Heart right ventricle (tissue), 16 donors: ENCODE data around the gene ACR. TPM values are rescaled to one million over a fixed set of nuclear protein-coding genes. Genes with fewer than 3 reads are reported as not detected.

Source experiments
- ATAC-seq, 8 donors: fragments of 200-7000 bp; cut with Tn5 transposase; one replicate each; pipeline ENCODE4 v1.9.1; 2020; ENCODE audit warnings: mild to moderate bottlenecking in 8 of 8, moderate library complexity in 8 of 8, moderate number of reproducible peaks in 1 of 8
- DNase-seq, 2 donors: peaks; one replicate each; pipeline ENCODE4 v3.0.0-alpha.2; 2020
- H3K27ac ChIP-seq, 10 donors: fragments of 200-600 bp; sonication (generic) in 2 of 10; one replicate each; pipeline versions ENCODE4 v1.5.0 to v1.8.0; 2020 to 2022; ENCODE audit warnings: mild to moderate bottlenecking in 3 of 10
- H3K27me3 ChIP-seq, 7 donors: fragments of 200-600 bp; one replicate each; pipeline ENCODE4 v1.8.0; 2021 to 2022; ENCODE audit warnings: mild to moderate bottlenecking in 2 of 7
- H3K36me3 ChIP-seq, 9 donors: fragments of 200-600 bp; sonication (generic) in 1 of 9; one replicate each; pipeline versions ENCODE4 v1.5.0 to v1.8.0; 2020 to 2022; ENCODE audit warnings: mild to moderate bottlenecking in 2 of 9
- H3K4me1 ChIP-seq, 9 donors: fragments of 200-600 bp; sonication (generic) in 1 of 9; one replicate each; pipeline versions ENCODE4 v1.5.0 to v1.8.0; 2020 to 2022; ENCODE audit warnings: mild to moderate bottlenecking in 4 of 9
- H3K4me3 ChIP-seq, 10 donors: fragments of 200-600 bp; sonication (generic) in 2 of 10; one replicate each; pipeline versions ENCODE4 v1.5.0 to v1.8.0; 2020 to 2022; ENCODE audit warnings: mild to moderate bottlenecking in 7 of 10, moderate library complexity in 2 of 10
- H3K9me3 ChIP-seq, 11 donors: fragments of 200-600 bp in 10 of 11; sonication (generic) in 2 of 11; one replicate each; pipeline versions ENCODE4 v1.5.0 to v1.8.0; 2013 to 2022; ENCODE audit warnings: mild to moderate bottlenecking in 2 of 11, control low read depth in 1 of 11, moderate library complexity in 1 of 11
- CTCF ChIP-seq, 9 donors: fragments of 200-600 bp; sonication (generic) in 2 of 9; IDR thresholded peaks; one replicate each; pipeline versions ENCODE4 v1.5.0 to v1.8.0; 2021 to 2022; ENCODE audit warnings: antibody characterized with exemption in 9 of 9, mild to moderate bottlenecking in 5 of 9, moderate library complexity in 1 of 9
- WGBS, 2 donors: extraction: QIAGEN DNeasy Blood & Tissue Kit; methylation state at CpG; one replicate each; pipeline ENCODE4 v1.1.7; 2013; ENCODE audit warnings: inconsistent platforms in 1 of 2; 5-methylcytosine and 5-hydroxymethylcytosine counted together
- intact Hi-C, 10 donors: fragments of 100-400 bp; cut with DNase I; formaldehyde crosslinking; loops; one replicate each; pipeline versions ENCODE4 v1.11.1 to v1.14.2; 2022
- polyA plus RNA-seq, 2 donors: library from polyadenylated mRNA; stranded (reverse); fragments of 200-250 nt; gene quantifications; one replicate each; pipeline ENCODE4 v1.2.3, GENCODE V29; 2013
- total RNA-seq, 10 donors: library from RNA; stranded (reverse); fragmentation: NEBNext Ultra II Directional in 3 of 10; extraction: Animal tissue kit (Norgen Biotek cat#: 25700) in 3 of 10; gene quantifications; one replicate each; pipeline versions ENCODE4 v1.2.1 to v1.2.4, GENCODE V29; 2021 to 2023
- donor health status: Arrhythmogenic right ventricular cardiomyopathy.
- donor health status: ischemic (EF 13 %, LVEDD 7.1; RV severe dilation, severe dysfunction).
- donor health status: healthy with polysubstance abuse.
- donor health status: DM: no; HTN: yes; CAD: no.
- donor health status: DM: no; HTN: no; CAD: no.
- donor health status: ischemic (EF 25% LVEDD 6.9; RV normal size, moderate dysfunction).
- donor health status: ischemic (EF 25% LVEDD 5.7; RV mildly dilated, moderate dysfunction).
- donor health status: healthy.
- donor health status: DM: yes; HTN: yes; CAD: no.
- donor health status: Ischemic cardiomyopathy.
- donor health status: ischemic (EF 35%, LVEDD 5.7; RV mildly dilated, moderate dysfunction).
- donor health status: nonischemic (EF 11% LVEDD 7.7; RV severe dilation, severe dysfunction).
- donor health status: DM: yes; HTN: yes; CAD: no.
- donor health status: PGD.
- donor health status: ischemic (EF 29% LVEDD 5.4; RV normal size, mild dysfunction).
- donor health status: nonischemic (EF 23%, LVEDD 6.1; RV moderate dilation, normal function).

ACR gene
- total and polyA plus RNA-seq, 12 donors: 0.13 to 1.1 (median 0.50) TPM; not detected in 1

- H3K36me3 ChIP-seq: peaks cover 0 to 76% (median 10%) of the 10 kb centered on the region in 9 donors
- TF ChIP-seq CTCF (IDR thresholded peaks at IDR 0.05): no peak
- intact Hi-C loops: loop anchor here in 2 of 10 donors (5.0 kb wide), 2 partner anchors 76 to 86 kb away; partner anchors contain the start of gene ARSA (in 1 of the 2)
- DNase-seq (no peak), ATAC-seq (peak; percentile 19 to 83 (median 56))
- H3K9me3 ChIP-seq: no peaks in the 10 kb centered on the region
- WGBS, 2 donors: 55 to 59% methylated on average over 5 of the region's 5 CpGs
- H3K27me3 ChIP-seq: no peaks in the 10 kb centered on the region
- H3K4me1 ChIP-seq: peaks cover 3 to 61% (median 38%) of the 10 kb centered on the region in 9 donors
- H3K27ac ChIP-seq: peak overlapping the region in 5 of 10 donors; percentile 42 to 74 (median 48)
- H3K4me3 ChIP-seq: no peak overlapping the region
These were observed 24.4 kb upstream of the ACR start for GRCh38 chr22:50713571-50714056.

GRCh38 chr22:50714150-50714549, 23.9 kb upstream of the ACR start:
- Histone ChIP-seq H3K27me3 (peaks cover 0 to 3% (median 0%) of the 10 kb centered on the region in 7 donors), H3K4me1 (peaks cover 3 to 56% (median 38%) of the 10 kb centered on the region in 9 donors), H3K36me3 (peaks cover 0 to 76% (median 10%) of the 10 kb centered on the region in 9 donors), H3K27ac (peak overlapping the region in 7 of 10 donors; percentile 14 to 74 (median 58)), H3K4me3 (no peak overlapping the region), H3K9me3 (no peaks in the 10 kb centered on the region)
- intact Hi-C loops: loop anchor here in 2 of 10 donors (5.0 kb wide), 2 partner anchors 77 to 87 kb away; partner anchors contain the start of gene ARSA (in 1 of the 2)
- TF ChIP-seq CTCF (IDR thresholded peaks at IDR 0.05): no peak
- peak in 4 of 8 donors; percentile 1 to 28 (median 14) for ATAC-seq
- 68 to 80% methylated on average over 7 of the region's 7 CpGs for WGBS, 2 donors
- no peak for DNase-seq

- peak overlapping the region in 7 of 10 donors; percentile 14 to 74 (median 58) for H3K27ac ChIP-seq
- H3K36me3 ChIP-seq: peaks cover 0 to 71% (median 10%) of the 10 kb centered on the region in 9 donors
- H3K27me3 ChIP-seq: peaks cover 0 to 9% (median 3%) of the 10 kb centered on the region in 7 donors
- H3K4me3 ChIP-seq: no peak overlapping the region
- intact Hi-C loops: loop anchor here in 2 of 10 donors (5.0 kb wide), 2 partner anchors 77 to 87 kb away; partner anchors contain the start of gene ARSA (in 1 of the 2)
- DNase-seq (no peak), ATAC-seq (peak in 1 of 8 donors; percentile 6)
- no peak for TF ChIP-seq CTCF (IDR thresholded peaks at IDR 0.05)
- H3K4me1 ChIP-seq: peaks cover 3 to 51% (median 36%) of the 10 kb centered on the region in 9 donors
- no peaks in the 10 kb centered on the region for H3K9me3 ChIP-seq
- WGBS, 2 donors: 89 to 95% methylated on average over 20 to 22 of the region's 22 CpGs
These were observed 23.3 kb upstream of the ACR start for GRCh38 chr22:50714631-50715179.

- 85 to 92% methylated on average over 9 of the region's 9 CpGs for WGBS, 2 donors
- Histone ChIP-seq H3K36me3 (peaks cover 0 to 65% (median 10%) of the 10 kb centered on the region in 9 donors), H3K9me3 (no peaks in the 10 kb centered on the region), H3K27me3 (peaks cover 0 to 13% (median 7%) of the 10 kb centered on the region in 7 donors), H3K27ac (peak overlapping the region in 2 of 10 donors; percentile 58 to 61), H3K4me1 (peaks cover 3 to 45% (median 35%) of the 10 kb centered on the region in 9 donors), H3K4me3 (no peak overlapping the region)
- intact Hi-C loops: no loop called here
- TF ChIP-seq CTCF (IDR thresholded peaks at IDR 0.05): no peak
- DNase-seq: peak in 1 of 2 donors; percentile 2
- ATAC-seq: no peak
These were observed 22.8 kb upstream of the ACR start for GRCh38 chr22:50715250-50715649.
